Lower lobe of right lung (tissue), 2 donors: ENCODE data around the gene OARD1. TPM values are rescaled to one million over a fixed set of nuclear protein-coding genes. Genes with fewer than 3 reads are reported as not detected.

Source experiments
- ATAC-seq, 2 donors: fragments of 200-7000 bp; cut with Tn5 transposase; one replicate each; pipeline ENCODE4 v1.9.1; 2020 to 2022; ENCODE audit warnings: mild to moderate bottlenecking in 2 of 2, moderate library complexity in 2 of 2
- DNase-seq: peaks from one replicate; pipeline ENCODE4 v3.0.0-alpha.2; 2020
- H3K27ac ChIP-seq: fragments of 200-600 bp; one replicate; pipeline ENCODE4 v1.8.0; 2022
- H3K27me3 ChIP-seq: fragments of 200-600 bp; one replicate; pipeline ENCODE4 v1.8.0; 2022; ENCODE audit warnings: low read depth
- H3K36me3 ChIP-seq: fragments of 200-600 bp; one replicate; pipeline ENCODE4 v1.8.0; 2022; ENCODE audit warnings: mild to moderate bottlenecking
- H3K4me1 ChIP-seq: fragments of 200-600 bp; one replicate; pipeline ENCODE4 v1.8.0; 2022
- H3K4me3 ChIP-seq: fragments of 200-600 bp; one replicate; pipeline ENCODE4 v1.8.0; 2022; ENCODE audit warnings: mild to moderate bottlenecking
- H3K9me3 ChIP-seq: fragments of 200-600 bp; one replicate; pipeline ENCODE4 v1.8.0; 2022
- intact Hi-C: fragments of 100-400 bp; cut with DNase I; formaldehyde crosslinking; loops from one replicate; pipeline ENCODE4 v1.11.0; 2022
- total RNA-seq: library from RNA; stranded (reverse); fragmentation: NEBNext Ultra II Directional; extraction: Animal tissue kit (Norgen Biotek cat#: 25700); gene quantifications from one replicate; pipeline ENCODE4 v1.2.1, GENCODE V29; 2021
- TF ChIP-seq, protein P1 (sequence below): fragments of 200-600 bp; IDR thresholded peaks from one replicate; pipeline ENCODE4 v1.8.0; 2022; ENCODE audit warnings: antibody characterized with exemption, mild to moderate bottlenecking
- donor health status: DM: no; HTN: yes; CAD: no; lungs with severe emphysema.

Gene OARD1
- total RNA-seq, 1 donor from 2014 or later, result 28.7 TPM

DNA sequence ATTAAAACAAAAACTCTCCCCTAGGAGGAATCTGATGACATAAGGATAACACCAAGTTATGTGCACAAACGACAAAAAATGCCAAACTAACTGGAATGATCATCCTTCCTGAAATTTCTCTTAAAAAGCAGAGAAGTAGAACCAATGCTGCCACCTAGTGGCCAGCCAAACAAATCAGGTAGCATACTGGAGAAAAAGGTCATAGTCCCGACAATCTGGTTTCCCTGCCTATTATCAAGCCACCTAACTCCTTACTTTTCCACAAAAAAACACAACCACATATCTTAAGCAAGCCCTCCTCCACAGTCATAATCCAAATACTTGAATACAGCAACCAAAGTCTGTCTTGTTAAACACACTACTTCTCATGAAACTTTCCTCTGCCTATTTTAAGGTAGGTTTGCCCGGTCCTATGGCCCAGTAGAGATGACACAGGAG is 5.3 kb downstream of the OARD1 start:
- intact Hi-C loops, result no loop called here
- ATAC-seq, result no peak
- H3K36me3 ChIP-seq, result peaks cover 57% of the 10 kb centered on the region

DNA sequence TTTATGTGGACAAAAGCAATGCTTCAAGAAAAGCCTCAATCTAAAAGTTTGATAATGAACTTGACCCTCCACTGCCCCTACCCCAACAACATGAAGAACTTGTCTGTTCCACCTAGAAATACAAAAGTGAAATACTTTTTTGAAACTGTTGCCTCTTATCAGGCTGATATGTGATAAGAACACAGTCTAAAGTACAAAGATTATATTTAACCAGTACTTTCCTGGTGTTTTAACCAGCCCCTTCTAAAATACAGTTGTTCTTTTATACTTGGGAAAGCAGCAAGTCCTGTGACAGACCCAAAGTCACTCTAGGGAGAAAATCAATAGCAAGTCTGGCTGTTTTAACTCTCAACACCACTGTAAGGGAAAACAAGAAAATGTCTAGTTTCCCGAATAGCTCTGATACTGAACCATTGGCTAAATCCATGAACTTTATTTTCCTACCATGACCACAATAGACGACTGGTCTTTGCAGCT is 6.6 kb downstream of the OARD1 start:
- Histone ChIP-seq H3K4me1 (peaks cover 19% of the 10 kb centered on the region), H3K36me3 (peaks cover 64% of the 10 kb centered on the region), H3K27me3 (no peaks in the 10 kb centered on the region), H3K4me3 (no peak overlapping the region), H3K9me3 (no peaks in the 10 kb centered on the region), H3K27ac (no peak overlapping the region)
- intact Hi-C loops, result no loop called here
- TF ChIP-seq, protein P1, sequence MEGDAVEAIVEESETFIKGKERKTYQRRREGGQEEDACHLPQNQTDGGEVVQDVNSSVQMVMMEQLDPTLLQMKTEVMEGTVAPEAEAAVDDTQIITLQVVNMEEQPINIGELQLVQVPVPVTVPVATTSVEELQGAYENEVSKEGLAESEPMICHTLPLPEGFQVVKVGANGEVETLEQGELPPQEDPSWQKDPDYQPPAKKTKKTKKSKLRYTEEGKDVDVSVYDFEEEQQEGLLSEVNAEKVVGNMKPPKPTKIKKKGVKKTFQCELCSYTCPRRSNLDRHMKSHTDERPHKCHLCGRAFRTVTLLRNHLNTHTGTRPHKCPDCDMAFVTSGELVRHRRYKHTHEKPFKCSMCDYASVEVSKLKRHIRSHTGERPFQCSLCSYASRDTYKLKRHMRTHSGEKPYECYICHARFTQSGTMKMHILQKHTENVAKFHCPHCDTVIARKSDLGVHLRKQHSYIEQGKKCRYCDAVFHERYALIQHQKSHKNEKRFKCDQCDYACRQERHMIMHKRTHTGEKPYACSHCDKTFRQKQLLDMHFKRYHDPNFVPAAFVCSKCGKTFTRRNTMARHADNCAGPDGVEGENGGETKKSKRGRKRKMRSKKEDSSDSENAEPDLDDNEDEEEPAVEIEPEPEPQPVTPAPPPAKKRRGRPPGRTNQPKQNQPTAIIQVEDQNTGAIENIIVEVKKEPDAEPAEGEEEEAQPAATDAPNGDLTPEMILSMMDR, result no peak
- ATAC-seq (no peak), DNase-seq (no peak)

More for the DNA sequence above, 5.3 kb downstream of the OARD1 start:
- H3K4me3 ChIP-seq, result no peak overlapping the region
- peak; percentile 71 for DNase-seq
- H3K27ac ChIP-seq, result no peak overlapping the region
- H3K4me1 ChIP-seq, result peaks cover 16% of the 10 kb centered on the region
- no peaks in the 10 kb centered on the region for H3K9me3 ChIP-seq
- TF ChIP-seq, protein P1, result peak; percentile 87
- H3K27me3 ChIP-seq, result no peaks in the 10 kb centered on the region

DNA sequence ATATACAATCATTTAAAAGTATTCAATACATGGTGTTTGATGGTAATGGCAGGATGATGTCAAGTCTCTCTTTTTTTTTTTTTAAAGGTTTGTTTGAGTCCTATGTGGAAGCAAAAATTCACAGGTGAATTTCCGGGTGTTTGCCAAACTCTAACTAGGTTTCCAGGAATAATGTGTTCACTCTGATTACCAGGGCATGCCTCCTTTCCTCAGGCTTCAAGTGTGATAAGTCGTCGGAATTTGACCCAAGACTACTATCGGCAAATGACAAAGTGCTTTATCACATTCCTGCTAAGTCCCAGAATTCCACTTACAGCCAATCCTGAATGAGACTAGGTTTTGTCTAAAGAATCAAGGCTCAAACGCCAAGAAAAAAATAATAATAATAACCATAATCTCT is 7.3 kb downstream of the OARD1 start:
- TF ChIP-seq, protein P1, result no peak

DNA sequence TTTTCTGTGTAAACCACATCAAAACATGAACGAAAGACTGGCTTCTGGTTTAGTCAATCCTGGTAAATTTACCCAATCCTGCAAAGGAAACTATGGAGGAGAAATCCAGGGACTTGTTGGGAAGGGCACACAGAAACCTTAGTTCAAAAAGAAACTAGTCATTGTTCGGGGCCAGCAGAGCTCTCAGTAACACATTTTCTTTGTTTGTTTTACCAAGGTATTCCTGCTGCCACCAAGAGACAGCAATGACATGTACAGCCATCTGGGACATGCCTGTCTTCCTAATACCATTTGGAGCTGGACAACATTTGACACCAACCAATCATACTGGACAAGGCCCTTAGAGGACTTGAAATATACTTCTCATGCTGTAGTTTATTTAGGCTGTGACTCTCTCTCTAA is 8.3 kb downstream of the OARD1 start:
- Histone ChIP-seq H3K36me3 (peaks cover 53% of the 10 kb centered on the region), H3K4me1 (peaks cover 18% of the 10 kb centered on the region), H3K27me3 (no peaks in the 10 kb centered on the region), H3K27ac (no peak overlapping the region), H3K9me3 (no peaks in the 10 kb centered on the region), H3K4me3 (no peak overlapping the region)
- DNase-seq, result no peak
- intact Hi-C loops, result no loop called here
- ATAC-seq, result no peak
- TF ChIP-seq, protein P1, result no peak

More for the DNA sequence above, 7.3 kb downstream of the OARD1 start:
- Histone ChIP-seq H3K27me3 (no peaks in the 10 kb centered on the region), H3K4me1 (peaks cover 18% of the 10 kb centered on the region), H3K9me3 (no peaks in the 10 kb centered on the region), H3K4me3 (no peak overlapping the region), H3K27ac (no peak overlapping the region), H3K36me3 (peaks cover 63% of the 10 kb centered on the region)
- DNase-seq, result no peak
- intact Hi-C loops, result no loop called here
- peak in 1 of 2 donors; percentile 19 for ATAC-seq

DNA sequence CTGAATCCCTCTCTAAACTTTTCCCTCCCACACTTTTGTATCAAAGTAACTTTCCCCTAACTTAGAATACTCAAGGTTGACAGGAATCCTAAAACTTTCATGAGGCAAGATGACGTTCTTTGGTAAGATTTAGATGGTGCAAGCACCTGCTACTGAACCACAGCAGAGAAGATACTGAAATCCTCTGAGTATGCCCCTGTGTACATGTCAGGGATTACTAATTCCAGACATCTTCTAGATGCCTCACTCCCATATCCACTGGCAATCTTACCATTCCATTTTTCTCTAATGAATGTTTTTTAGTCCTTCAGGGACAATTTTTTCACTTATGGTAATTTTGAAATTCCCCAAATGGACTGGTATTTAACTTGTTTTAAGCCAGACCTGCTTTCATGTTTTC is 10.1 kb downstream of the OARD1 start:
- DNase-seq, result no peak
- ATAC-seq, result no peak
- TF ChIP-seq, protein P1, result no peak
- Histone ChIP-seq H3K27me3 (no peaks in the 10 kb centered on the region), H3K4me3 (no peak overlapping the region), H3K36me3 (peaks cover 36% of the 10 kb centered on the region), H3K9me3 (no peaks in the 10 kb centered on the region), H3K4me1 (peaks cover 17% of the 10 kb centered on the region), H3K27ac (no peak overlapping the region)
- intact Hi-C loops, result no loop called here
